ENCODE data around the gene CAPRIN1.

GRCh38 chr11:34068111-34068510, 16.6 kb downstream of the CAPRIN1 start:
- TF ChIP-seq POLR2A (IDR thresholded peaks at IDR 0.05) (no peak), POLR2AphosphoS5 (IDR thresholded peaks at IDR 0.05) (no peak)
